ENCODE results near the gene RUNDC3A. TPM values are rescaled to one million over a fixed set of nuclear protein-coding genes. Genes with fewer than 3 reads are reported as not detected.
A peak's percentile ranks its signal among the peaks of the same experiment; 100 is the strongest.

The RUNDC3A gene
- total and polyA plus RNA-seq, 2 of the 13 experiments (the other 11 are each of a cell fraction or from before 2014, with no cell fraction given) = 0.25 TPM; not detected in 1

- peak; percentile 28; the same call in 1 of the 2 replicates for TF ChIP-seq ZNF580 (CRISPR knock-in tag; IDR thresholded peaks at IDR 0.05; ENCODE audit: borderline replicate concordance, low read depth)
- peak; percentile 85 for TF ChIP-seq ZBTB2 (CRISPR knock-in tag; IDR thresholded peaks at IDR 0.05; ENCODE audit: low read depth)
- peak; percentile 53; the same call in 1 of the 2 replicates for TF ChIP-seq HCFC1 (IDR thresholded peaks at IDR 0.05; ENCODE audit: low read depth, low read length)
- TF ChIP-seq TRIM24 (CRISPR knock-in tag; IDR thresholded peaks at IDR 0.05) = no peak
- no peak for TF ChIP-seq E2F2 (CRISPR knock-in tag; IDR thresholded peaks at IDR 0.05; ENCODE audit: borderline replicate concordance)
- no peak for TF ChIP-seq ZNF878 (CRISPR knock-in tag; IDR thresholded peaks at IDR 0.05)
- peak; percentile 82 for TF ChIP-seq ZSCAN25 (CRISPR knock-in tag; IDR thresholded peaks at IDR 0.05)
- 0 out of 2 replicates have a peak, but pooled peaks have one; percentile 15 for TF ChIP-seq ZNF205 (CRISPR knock-in tag; IDR thresholded peaks at IDR 0.05)
- TF ChIP-seq THAP11 (CRISPR knock-in tag; IDR thresholded peaks at IDR 0.05) = peak; percentile 89
- TF ChIP-seq FOSL1 (CRISPR knock-in tag; IDR thresholded peaks at IDR 0.05; ENCODE audit: borderline replicate concordance) = peak; percentile 6; the same call in 1 of the 2 replicates
- no peak for TF ChIP-seq MTF1 (CRISPR knock-in tag; IDR thresholded peaks at IDR 0.05)
- TF ChIP-seq NFIB (CRISPR knock-in tag; IDR thresholded peaks at IDR 0.05; ENCODE audit: borderline replicate concordance) = no peak
- TF ChIP-seq CAMTA2 (CRISPR knock-in tag; IDR thresholded peaks at IDR 0.05; ENCODE audit: borderline replicate concordance) = no peak
- peak; percentile 77 for TF ChIP-seq POLR2G (IDR thresholded peaks at IDR 0.05; ENCODE audit: low read depth, low read length)
- TF ChIP-seq SOX13 (IDR thresholded peaks at IDR 0.05) = no peak
- TF ChIP-seq SOX13 (CRISPR knock-in tag; conservative IDR thresholded peaks at IDR 0.05 in 1 of 2, IDR thresholded peaks at IDR 0.05 in 1 of 2) = no peak; a peak in 1 of 4 replicates
- TF ChIP-seq SNAPC4 (CRISPR knock-in tag; IDR thresholded peaks at IDR 0.05) = no peak
- no peak for TF ChIP-seq AGO1 (IDR thresholded peaks at IDR 0.05; ENCODE audit: low read depth, low read length, poor library complexity, severe bottlenecking)
- peak; percentile 93 for TF ChIP-seq IRX3 (CRISPR knock-in tag; IDR thresholded peaks at IDR 0.05; ENCODE audit: borderline replicate concordance, low read depth)
- no peak; the same call in 1 of the 2 replicates for TF ChIP-seq DR1 (CRISPR knock-in tag; IDR thresholded peaks at IDR 0.05)
- no peak for TF ChIP-seq ZNF33A (CRISPR knock-in tag; IDR thresholded peaks at IDR 0.05; ENCODE audit: borderline replicate concordance)
These were observed 16.3 kb downstream of the RUNDC3A start, which contains the start of gene SLC25A39 (continued) for GRCh38 chr17:44324571-44325275.
